Stimulated activated memory B cell treated with anti-CD40 and anti-IgM and Interleukin-4, amounts not matched to agents 10 μg/mL and 1 μg/mL and 100 μg/mL, for 72 hours (primary cell): ENCODE data around the gene CD200.
"Not testable (repeated sequence)": the region's sequence is repeated elsewhere in the genome, so short reads cannot be mapped to it uniquely, and the experiment has no call there.

ENCODE experiments used
- ATAC-seq: fragments of 150-1000 bp; cut with Tn5 transposase; 2 replicates; pipeline ENCODE4 v1.10.0; 2021
- H3K27ac Mint-ChIP-seq: one replicate; pipeline ENCODE4 v1.8.0; 2022; ENCODE audit warnings: mild to moderate bottlenecking, mixed read lengths
- H3K27me3 Mint-ChIP-seq: one replicate; pipeline ENCODE4 v1.8.0; 2022; ENCODE audit warnings: mixed read lengths
- H3K36me3 Mint-ChIP-seq: one replicate; pipeline ENCODE4 v1.8.0; 2022; ENCODE audit warnings: mixed read lengths
- H3K4me1 Mint-ChIP-seq: one replicate; pipeline ENCODE4 v1.8.0; 2022; ENCODE audit warnings: mixed read lengths
- H3K4me3 Mint-ChIP-seq: one replicate; pipeline ENCODE4 v1.8.0; 2022; ENCODE audit warnings: mild to moderate bottlenecking, moderate library complexity, mixed read lengths
- H3K9me3 Mint-ChIP-seq: one replicate; pipeline ENCODE4 v1.8.0; 2022; ENCODE audit warnings: mixed read lengths

The CD200 gene

DNA sequence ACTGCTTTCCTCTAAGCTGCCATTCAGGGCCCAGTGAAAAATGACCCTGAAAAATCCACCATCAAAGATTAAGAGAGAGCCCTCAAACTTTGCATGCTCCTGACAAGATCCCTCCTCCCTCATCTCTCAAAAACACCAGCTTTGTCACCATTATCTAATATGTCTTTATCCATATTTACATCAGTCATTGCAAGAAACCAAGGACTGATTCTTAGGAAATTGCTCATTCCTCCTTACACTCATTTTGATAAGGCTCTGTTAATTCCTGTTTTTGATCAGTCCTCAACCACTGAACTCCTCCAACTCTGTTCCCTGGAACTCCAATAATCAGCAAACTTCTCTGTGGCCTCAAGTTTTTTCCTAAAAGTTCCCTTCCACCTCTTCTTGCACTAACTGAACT is 51.8 kb downstream of the CD200 start:
- no peak overlapping the region for H3K27ac Mint-ChIP-seq
- H3K4me3 Mint-ChIP-seq = no peak overlapping the region
- no peak for ATAC-seq
- peaks cover 23% of the 10 kb centered on the region for H3K4me1 Mint-ChIP-seq
- peaks cover 6% of the 10 kb centered on the region for H3K36me3 Mint-ChIP-seq
- no peaks in the 10 kb centered on the region for H3K9me3 Mint-ChIP-seq
- no peaks in the 10 kb centered on the region for H3K27me3 Mint-ChIP-seq

DNA sequence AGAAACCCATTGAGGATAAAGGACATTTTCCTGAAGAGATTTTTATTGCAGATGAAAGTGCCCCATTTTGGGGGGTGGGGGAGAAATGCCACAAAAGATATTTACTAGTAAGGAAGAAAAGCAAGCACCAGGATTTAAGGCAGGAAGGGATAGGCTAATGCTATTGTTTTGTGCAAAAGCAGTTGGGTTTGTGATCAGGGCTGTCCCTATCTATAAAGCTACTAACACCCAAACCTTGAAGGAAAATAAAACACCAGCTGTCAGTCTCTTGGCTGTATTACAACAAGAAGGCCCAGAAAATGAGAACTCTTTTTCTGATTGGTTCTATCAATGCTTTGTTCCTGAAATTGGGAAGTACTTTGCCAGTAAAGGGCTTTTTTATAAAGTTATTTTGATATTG is 56.0 kb downstream of the CD200 start:
- H3K9me3 Mint-ChIP-seq = peaks cover 6% of the 10 kb centered on the region
- no peak overlapping the region for H3K27ac Mint-ChIP-seq
- H3K36me3 Mint-ChIP-seq = no peaks in the 10 kb centered on the region
- H3K27me3 Mint-ChIP-seq = no peaks in the 10 kb centered on the region
- no peak overlapping the region for H3K4me3 Mint-ChIP-seq
- H3K4me1 Mint-ChIP-seq = peaks cover 37% of the 10 kb centered on the region
- ATAC-seq = no peak

GRCh38 chr3:112389961-112390360 is 57.0 kb downstream of the CD200 start:
- Mint-ChIP-seq H3K4me1 (peaks cover 34% of the 10 kb centered on the region), H3K9me3 (peaks cover 6% of the 10 kb centered on the region), H3K27me3 (no peaks in the 10 kb centered on the region), H3K36me3 (no peaks in the 10 kb centered on the region), H3K27ac (peak overlapping the region; percentile 5), H3K4me3 (no peak overlapping the region)
- ATAC-seq = no peak

DNA sequence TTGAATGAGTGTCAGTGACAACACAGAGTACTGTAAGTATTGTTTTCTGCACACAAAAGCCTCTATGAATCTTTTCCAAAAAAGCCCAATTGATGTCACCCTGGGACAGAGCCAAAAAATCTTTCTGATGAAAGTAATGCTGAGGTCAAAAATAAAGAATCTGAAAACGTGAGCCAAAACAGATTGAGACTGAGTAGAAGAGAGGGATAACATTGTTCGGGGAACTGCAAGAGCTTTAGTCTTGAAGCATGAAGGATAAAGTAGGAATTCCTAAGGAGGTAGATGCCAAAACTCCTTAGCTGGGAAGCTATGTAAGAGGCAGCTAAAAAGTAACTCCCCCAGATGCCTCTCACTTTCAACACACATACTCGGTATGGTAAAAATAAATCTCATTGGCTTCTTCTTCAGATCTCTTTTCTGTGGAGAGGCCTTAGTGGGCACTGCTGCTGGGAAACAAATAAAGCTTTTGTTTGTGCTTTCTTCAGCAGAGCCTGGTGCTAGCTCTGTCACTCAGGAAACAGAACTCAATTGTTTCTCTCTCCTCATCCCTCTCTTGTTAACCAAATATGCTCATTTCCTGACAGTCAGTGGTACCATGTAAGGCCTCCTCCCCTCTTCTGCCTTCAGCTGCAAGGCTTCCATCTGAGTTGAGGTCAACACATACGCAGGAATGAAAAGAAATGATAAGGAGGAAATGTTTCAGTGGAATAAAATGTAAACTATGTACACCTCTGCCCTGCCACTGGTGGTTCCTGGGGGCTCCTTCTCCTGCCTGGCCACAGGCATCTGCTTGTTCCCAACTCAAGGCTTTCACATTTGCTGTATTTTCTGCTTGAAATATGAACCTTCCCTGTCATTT is 58.1 kb downstream of the CD200 start:
- no peaks in the 10 kb centered on the region for H3K36me3 Mint-ChIP-seq
- no peak overlapping the region for H3K4me3 Mint-ChIP-seq
- H3K27me3 Mint-ChIP-seq = no peaks in the 10 kb centered on the region
- ATAC-seq = no peak
- peak overlapping the region; percentile 51 for H3K27ac Mint-ChIP-seq
- peaks cover 25% of the 10 kb centered on the region for H3K4me1 Mint-ChIP-seq
- H3K9me3 Mint-ChIP-seq = peaks cover 6% of the 10 kb centered on the region

- H3K9me3 Mint-ChIP-seq = peaks cover 6% of the 10 kb centered on the region
- no peak for ATAC-seq
- peak overlapping the region; percentile 51 for H3K27ac Mint-ChIP-seq
- H3K27me3 Mint-ChIP-seq = no peaks in the 10 kb centered on the region
- H3K4me1 Mint-ChIP-seq = peaks cover 25% of the 10 kb centered on the region
- no peaks in the 10 kb centered on the region for H3K36me3 Mint-ChIP-seq
- no peak overlapping the region for H3K4me3 Mint-ChIP-seq
Observed at GRCh38 chr3:112391648-112392047, 58.7 kb downstream of the CD200 start.

DNA sequence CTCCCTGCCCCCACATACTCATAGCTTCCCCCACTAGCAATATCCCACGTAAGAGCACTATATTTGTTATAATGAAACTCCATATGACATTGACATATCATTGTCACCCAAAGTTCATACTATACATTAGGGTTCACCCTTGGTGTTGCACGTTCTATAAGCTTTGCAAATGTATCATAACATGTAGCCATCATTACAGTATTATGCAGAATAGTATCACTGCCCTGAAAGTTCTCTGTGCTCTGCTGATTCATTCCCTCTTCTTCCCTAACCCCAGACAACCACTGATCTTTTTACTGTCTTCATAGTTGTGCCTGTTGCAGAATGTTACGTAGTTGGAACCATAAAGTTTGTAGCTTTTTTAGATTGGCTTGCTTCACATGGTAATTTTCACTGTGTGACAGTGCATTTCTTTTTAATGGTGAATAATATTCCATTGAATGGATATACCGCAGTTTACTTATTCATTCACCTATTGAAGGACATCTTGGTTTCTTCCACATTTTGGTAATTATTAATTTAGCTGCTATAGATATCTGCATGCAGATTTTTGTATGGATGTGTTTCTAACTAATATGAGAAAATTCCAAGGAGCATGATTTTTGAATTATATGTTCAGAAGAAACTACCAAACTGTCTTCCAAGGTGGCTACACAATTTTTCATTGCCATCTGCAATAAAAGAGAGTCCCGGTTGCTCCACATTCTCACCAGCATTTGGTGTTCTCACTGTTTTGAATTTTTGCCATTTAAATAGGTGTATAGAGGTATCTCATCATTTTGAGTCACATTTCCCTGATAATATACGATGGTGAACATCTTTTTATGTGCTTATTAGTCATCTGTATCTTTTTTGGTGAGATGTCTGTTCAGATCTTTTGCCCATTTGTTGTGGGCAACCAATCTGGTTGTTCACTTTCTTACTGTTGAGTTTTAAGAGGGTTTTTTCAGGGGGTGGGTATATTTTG is 59.7 kb downstream of the CD200 start:
- no peaks in the 10 kb centered on the region for H3K27me3 Mint-ChIP-seq
- H3K9me3 Mint-ChIP-seq = peaks cover 6% of the 10 kb centered on the region
- H3K27ac Mint-ChIP-seq = no peak overlapping the region
- H3K4me1 Mint-ChIP-seq = peaks cover 25% of the 10 kb centered on the region
- no peak overlapping the region for H3K4me3 Mint-ChIP-seq
- H3K36me3 Mint-ChIP-seq = no peaks in the 10 kb centered on the region
- no peak for ATAC-seq

DNA sequence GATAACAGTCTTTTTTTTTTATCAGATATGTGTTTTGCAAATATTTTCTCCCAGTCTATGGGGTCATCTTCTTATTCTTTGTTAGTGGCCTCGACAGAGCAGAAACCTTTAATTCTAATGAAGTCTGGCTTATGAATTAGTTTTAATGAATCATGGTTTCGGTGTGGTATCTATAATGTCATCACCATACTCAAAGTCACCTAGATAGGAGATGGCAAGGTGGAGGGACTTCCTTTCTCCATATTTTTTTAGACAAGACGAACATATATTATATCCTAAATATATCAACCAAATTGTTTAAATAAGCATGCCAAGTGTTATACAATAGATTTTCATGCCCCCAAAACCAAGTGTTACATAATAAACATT is 60.4 kb downstream of the CD200 start:
- Mint-ChIP-seq H3K27ac (no peak overlapping the region), H3K4me3 (no peak overlapping the region), H3K27me3 (no peaks in the 10 kb centered on the region), H3K9me3 (peaks cover 6% of the 10 kb centered on the region), H3K36me3 (no peaks in the 10 kb centered on the region), H3K4me1 (peaks cover 25% of the 10 kb centered on the region)
- ATAC-seq = no peak

DNA sequence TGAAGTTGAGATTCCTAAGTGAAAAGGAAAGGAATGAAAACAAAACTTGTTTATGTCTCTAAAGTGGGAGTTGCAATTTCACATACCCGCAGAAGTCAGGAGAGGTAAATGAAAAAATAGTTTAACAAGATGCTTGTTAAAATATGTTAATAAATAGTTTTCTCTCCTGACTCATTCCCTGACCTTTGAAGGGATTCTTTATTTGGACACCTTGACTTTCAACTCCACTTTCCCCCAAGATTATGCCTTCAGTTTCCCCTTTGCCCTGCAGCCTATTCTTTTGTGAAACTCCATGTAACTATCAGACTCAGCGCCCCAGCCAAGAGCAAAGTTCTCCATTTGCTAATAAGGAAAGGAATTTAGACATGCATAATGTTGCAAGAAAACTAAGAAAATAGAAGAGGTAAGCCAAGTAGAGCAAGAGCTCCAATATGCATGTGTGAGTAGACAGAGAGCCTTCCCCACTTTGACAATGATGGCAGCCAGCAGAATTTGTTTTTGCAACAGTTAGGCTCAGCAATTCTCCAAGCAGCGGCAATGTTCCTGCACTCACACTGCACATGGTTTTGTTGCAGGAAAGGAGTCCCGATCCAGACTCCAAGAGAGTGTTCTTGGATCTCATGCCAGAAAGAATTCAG is 61.2 kb downstream of the CD200 start:
- Mint-ChIP-seq H3K4me3 (no peak overlapping the region), H3K27ac (no peak overlapping the region), H3K4me1 (peaks cover 25% of the 10 kb centered on the region), H3K27me3 (no peaks in the 10 kb centered on the region), H3K36me3 (no peaks in the 10 kb centered on the region), H3K9me3 (peaks cover 6% of the 10 kb centered on the region)
- ATAC-seq = no peak

- Mint-ChIP-seq H3K4me3 (no peak overlapping the region), H3K36me3 (no peaks in the 10 kb centered on the region), H3K27ac (no peak overlapping the region), H3K9me3 (peaks cover 6% of the 10 kb centered on the region), H3K4me1 (peaks cover 16% of the 10 kb centered on the region), H3K27me3 (no peaks in the 10 kb centered on the region)
- ATAC-seq = no peak
Observed at GRCh38 chr3:112395181-112395895, 62.4 kb downstream of the CD200 start.

- no peak overlapping the region for H3K27ac Mint-ChIP-seq
- H3K9me3 Mint-ChIP-seq = peaks cover 6% of the 10 kb centered on the region
- no peaks in the 10 kb centered on the region for H3K36me3 Mint-ChIP-seq
- no peaks in the 10 kb centered on the region for H3K27me3 Mint-ChIP-seq
- no peak for ATAC-seq
- no peak overlapping the region for H3K4me3 Mint-ChIP-seq
- H3K4me1 Mint-ChIP-seq = peaks cover 16% of the 10 kb centered on the region
Observed at GRCh38 chr3:112395896-112396290, 62.9 kb downstream of the CD200 start.

DNA sequence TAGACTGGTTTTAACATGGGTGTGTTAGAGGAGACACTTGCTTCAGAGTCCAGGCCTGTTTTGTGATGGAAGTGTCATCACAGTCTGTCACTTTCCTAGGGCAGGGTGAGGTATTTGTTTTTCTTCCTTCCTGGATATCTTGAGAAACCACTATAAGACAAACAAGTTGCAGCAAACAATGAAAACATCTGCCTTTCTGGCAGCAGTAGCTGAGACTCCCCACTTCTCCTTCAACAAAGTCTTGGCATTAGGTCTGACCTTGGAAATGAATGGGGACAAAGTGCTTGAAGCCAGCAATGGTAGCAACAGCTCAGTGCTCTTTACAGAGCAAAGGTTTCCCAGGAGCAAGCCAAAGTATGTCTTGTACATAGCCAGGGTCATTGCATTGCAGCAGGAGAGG is 64.6 kb downstream of the CD200 start:
- peaks cover 5% of the 10 kb centered on the region for H3K4me1 Mint-ChIP-seq
- no peak for ATAC-seq
- H3K27me3 Mint-ChIP-seq = no peaks in the 10 kb centered on the region
- no peaks in the 10 kb centered on the region for H3K36me3 Mint-ChIP-seq
- H3K27ac Mint-ChIP-seq = no peak overlapping the region
- peaks cover 4% of the 10 kb centered on the region for H3K9me3 Mint-ChIP-seq
- no peak overlapping the region for H3K4me3 Mint-ChIP-seq

GRCh38 chr3:112399064-112399463 is 66.1 kb downstream of the CD200 start:
- Mint-ChIP-seq H3K4me1 (peaks cover 5% of the 10 kb centered on the region), H3K27ac (no peak overlapping the region)

DNA sequence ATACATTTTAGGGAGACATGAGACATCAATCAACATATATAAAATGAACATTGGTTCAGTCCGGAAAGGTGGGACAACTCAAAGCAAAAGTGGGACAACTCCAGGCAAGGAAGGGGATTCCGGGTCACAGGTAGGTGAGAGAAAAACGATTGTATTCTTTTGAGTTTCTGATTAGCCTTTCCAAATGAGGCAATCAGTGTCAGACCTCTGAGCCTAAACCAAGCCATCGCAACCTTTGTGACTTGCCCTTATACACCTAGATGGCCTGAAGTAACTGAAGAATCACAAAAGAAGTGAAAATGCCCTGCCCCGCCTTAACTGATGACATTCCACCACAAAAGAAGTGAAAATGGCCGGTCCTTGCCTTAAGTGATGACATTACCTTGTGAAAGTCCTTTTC is 66.6 kb downstream of the CD200 start:
- H3K9me3 Mint-ChIP-seq, H3K4me3 Mint-ChIP-seq, H3K4me1 Mint-ChIP-seq, H3K27ac Mint-ChIP-seq, H3K27me3 Mint-ChIP-seq, ATAC-seq, H3K36me3 Mint-ChIP-seq: not testable (repeated sequence)

More at GRCh38 chr3:112399064-112399463, 66.1 kb downstream of the CD200 start:
- ATAC-seq = no peak
- H3K9me3 Mint-ChIP-seq = no peaks in the 10 kb centered on the region
- H3K27me3 Mint-ChIP-seq = no peaks in the 10 kb centered on the region
- no peak overlapping the region for H3K4me3 Mint-ChIP-seq
- no peaks in the 10 kb centered on the region for H3K36me3 Mint-ChIP-seq

DNA sequence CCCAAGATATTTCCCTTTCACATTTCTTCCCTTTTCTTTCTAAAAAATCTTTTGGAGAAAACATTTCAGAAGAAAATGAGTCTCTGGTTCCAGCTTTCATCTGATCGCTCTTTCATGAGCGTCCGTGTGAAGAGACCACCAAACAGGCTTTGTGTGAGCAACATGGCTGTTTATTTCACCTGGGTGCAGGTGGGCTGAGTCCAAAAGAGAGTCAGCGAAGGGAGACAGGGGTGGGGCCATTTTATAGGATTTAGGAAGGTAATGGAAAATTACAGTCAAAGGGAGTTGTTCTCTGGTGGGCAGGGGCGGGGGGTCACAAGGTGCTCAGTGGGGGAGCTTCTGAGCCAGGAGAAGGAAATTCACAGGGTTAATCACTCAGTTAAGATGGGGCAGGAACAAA is 67.4 kb downstream of the CD200 start:
- not testable (repeated sequence) for H3K27me3 Mint-ChIP-seq, H3K9me3 Mint-ChIP-seq, H3K36me3 Mint-ChIP-seq, H3K4me3 Mint-ChIP-seq, ATAC-seq, H3K4me1 Mint-ChIP-seq, H3K27ac Mint-ChIP-seq

GRCh38 chr3:112401617-112402016 is 68.7 kb downstream of the CD200 start:
- Mint-ChIP-seq H3K9me3 (no peaks in the 10 kb centered on the region), H3K27ac (no peak overlapping the region), H3K36me3 (no peaks in the 10 kb centered on the region), H3K27me3 (no peaks in the 10 kb centered on the region), H3K4me3 (no peak overlapping the region), H3K4me1 (peaks cover 12% of the 10 kb centered on the region)
- no peak for ATAC-seq
